A549 (cell line): ENCODE measurements around the gene CELF1. TPM values are rescaled to one million over a fixed set of nuclear protein-coding genes. Genes with fewer than 3 reads are reported as not detected.

Source experiments
- ATAC-seq, 2 experiments: fragments of 200-7000 bp in 1 of 2; fragments of >200 bp in 1 of 2; cut with Nextera tagmentation in 1 of 2; cut with Tn5 transposase in 1 of 2; 3 replicates each; pipeline versions ENCODE4 v1.8.0 to v1.9.1; 2018 to 2020; ENCODE audit warnings: mild to moderate bottlenecking in 1 of 2, moderate library complexity in 1 of 2
- CTCF ChIA-PET: fragments of 300-600 bp; sonication (Branson Sonifier 250); formaldehyde crosslinking; extraction: SDS; loops from one replicate; lab custom pipeline; 2021; ENCODE audit warnings: antibody characterized with exemption, inconsistent platforms; lab: Yijun Ruan, JAX
- POLR2A ChIA-PET: fragments of 350-600 bp; formaldehyde crosslinking; extraction: SDS; loops from one replicate; lab custom pipeline; 2021; ENCODE audit warnings: antibody characterized with exemption, inconsistent platforms; lab: Yijun Ruan, JAX
- DNase-seq, 2 experiments: peaks; one replicate each; pipeline versions ENCODE4 v3.0.0 to v3.0.0-alpha.2; 2011 to 2016; ENCODE audit warnings: low read depth in 1 of 2, low spot score in 1 of 2
- FAIRE-seq: peaks from 2 replicates; lab custom pipeline; 2011; peaks lifted over from hg19 to GRCh38; lab: Jason Lieb, UNC
- H3K27ac ChIP-seq, 2 experiments: fragments of >200 bp; sonication (Bioruptor Twin); formaldehyde crosslinking; 3 replicates each; pipeline ENCODE4 v1.5.1; 2016 to 2017
- H3K4me1 ChIP-seq: fragments of >200 bp; sonication (Bioruptor Twin); formaldehyde crosslinking; 3 replicates; pipeline ENCODE4 v1.6.1; 2016
- H3K4me2 ChIP-seq: fragments of >200 bp; sonication (Bioruptor Twin); formaldehyde crosslinking; 3 replicates; pipeline ENCODE4 v1.6.1; 2016
- H3K4me3 ChIP-seq: fragments of >200 bp; sonication (Bioruptor Twin); formaldehyde crosslinking; 3 replicates; pipeline ENCODE4 v1.5.1; 2016
- H3K9me3 ChIP-seq: fragments of >200 bp; sonication (Bioruptor Twin); formaldehyde crosslinking; 3 replicates; pipeline ENCODE4 v1.6.1; 2016
- BHLHE40 ChIP-seq: IDR thresholded peaks from 2 replicates; pipeline ENCODE4 v1.6.1; 2012; ENCODE audit warnings: low read depth, low read length, inconsistent platforms
- CBX8 ChIP-seq: fragments of 200-600 bp; sonication (generic); IDR thresholded peaks from 2 replicates; pipeline ENCODE4 v1.6.1; 2016
- EHF ChIP-seq: fragments of 250-450 bp; sonication (Bioruptor Pico); IDR thresholded peaks from 2 replicates; pipeline ENCODE4 v1.5.0; 2020; ENCODE audit warnings: mild to moderate bottlenecking
- ESRRA ChIP-seq: fragments of 150-350 bp; IDR thresholded peaks from 2 replicates; pipeline ENCODE4 v1.6.1; 2014; ENCODE audit warnings: mild to moderate bottlenecking, low read length, borderline replicate concordance
- FOSB ChIP-seq: fragments of 250-450 bp; sonication (Bioruptor Pico); IDR thresholded peaks from 2 replicates; pipeline ENCODE4 v1.5.0; 2020; ENCODE audit warnings: mild to moderate bottlenecking, moderate library complexity
- GATA3 ChIP-seq: IDR thresholded peaks from 2 replicates; pipeline ENCODE4 v1.6.1; 2012; ENCODE audit warnings: borderline replicate concordance
- HEYL ChIP-seq: fragments of 250-450 bp; sonication (Bioruptor Pico); IDR thresholded peaks from 2 replicates; pipeline ENCODE4 v1.8.0; 2021; ENCODE audit warnings: mild to moderate bottlenecking, moderate library complexity
- HOXA7 ChIP-seq: fragments of 250-450 bp; sonication (Bioruptor Pico); IDR thresholded peaks from 2 replicates; pipeline ENCODE4 v1.5.0; 2020; ENCODE audit warnings: mild to moderate bottlenecking, moderate library complexity
- HOXB13 ChIP-seq: fragments of 250-450 bp; sonication (Bioruptor Pico); IDR thresholded peaks from 2 replicates; pipeline ENCODE4 v1.5.0; 2020; ENCODE audit warnings: low read depth, mild to moderate bottlenecking, moderate library complexity
- JUN ChIP-seq, 2 experiments: fragments of >200 bp; sonication (Bioruptor Twin); formaldehyde crosslinking; IDR thresholded peaks; 2 replicates in 1 of 2; 3 replicates in 1 of 2; pipeline ENCODE4 v1.6.1; 2016 to 2017
- JUNB ChIP-seq: fragments of >200 bp; sonication (Bioruptor Twin); formaldehyde crosslinking; IDR thresholded peaks from 2 replicates; pipeline ENCODE4 v1.6.1; 2016
- KDM5A ChIP-seq: fragments of 200-600 bp; sonication (generic); IDR thresholded peaks from 2 replicates; pipeline ENCODE4 v1.6.1; 2016; ENCODE audit warnings: antibody characterized with exemption, mild to moderate bottlenecking
- MAFK ChIP-seq: fragments of 450-650 bp; IDR thresholded peaks from 2 replicates; pipeline ENCODE4 v1.6.1; 2014; ENCODE audit not compliant: partially characterized antibody
- MAZ ChIP-seq: fragments of 150-350 bp; IDR thresholded peaks from 2 replicates; pipeline ENCODE4 v1.6.1; 2014; ENCODE audit warnings: antibody characterized with exemption, low read depth, low read length, borderline replicate concordance
- POLR2AphosphoS2 ChIP-seq: conservative IDR thresholded peaks from 2 replicates; pipeline ENCODE4 v1.6.1; 2012; ENCODE audit warnings: low read length, improper control_type of control experiment, inconsistent platforms
- RARB ChIP-seq: fragments of 250-450 bp; sonication (Bioruptor Pico); IDR thresholded peaks from 2 replicates; pipeline ENCODE4 v1.8.0; 2021; ENCODE audit warnings: mild to moderate bottlenecking, moderate library complexity
- SREBF2 ChIP-seq: fragments of 450-650 bp; IDR thresholded peaks from 2 replicates; pipeline ENCODE4 v1.6.1; 2014; ENCODE audit warnings: mild to moderate bottlenecking, moderate library complexity
- TP53 ChIP-seq: fragments of 250-450 bp; sonication (Bioruptor Pico); IDR thresholded peaks from 2 replicates; pipeline ENCODE4 v1.5.0; 2021; ENCODE audit warnings: mild to moderate bottlenecking, moderate library complexity
- WGBS: methylation state at CpG from one replicate; pipeline ENCODE4 v1.1.6; 2017; ENCODE audit errors: missing lambda C conversion rate; 5-methylcytosine and 5-hydroxymethylcytosine counted together
- polyA plus RNA-seq, 4 experiments: library from polyadenylated mRNA; depleted of rRNA in 3 of 4; stranded (reverse); fragments of >200 nt; fragmentation: RNase III in 1 of 4; extraction: RNeasy Plus Mini Kit Qiagen cat#74134 plus additional on column Dnase treatment in 1 of 4; gene quantifications; 2 replicates in 3 of 4; 3 replicates in 1 of 4; pipeline ENCODE4 v1.2.3, GENCODE V29; 2011 to 2017
- TF ChIP-seq, protein P1 (sequence below): fragments of 250-450 bp; sonication (Bioruptor Pico); IDR thresholded peaks from 2 replicates; pipeline ENCODE4 v1.5.0; 2021; ENCODE audit warnings: mild to moderate bottlenecking, moderate library complexity, borderline replicate concordance
- TF ChIP-seq, protein P2 (sequence below): fragments of >200 bp; sonication (Bioruptor Twin); formaldehyde crosslinking; IDR thresholded peaks from 2 replicates; pipeline ENCODE4 v1.6.1; 2016
- TF ChIP-seq, protein P3 (sequence below): fragments of 250-450 bp; sonication (Bioruptor Pico); IDR thresholded peaks from 2 replicates; pipeline ENCODE4 v1.5.0; 2020; ENCODE audit warnings: low read depth, mild to moderate bottlenecking, moderate library complexity
- TF ChIP-seq, protein P4 (sequence below): fragments of 150-350 bp; IDR thresholded peaks from 2 replicates; pipeline ENCODE4 v1.6.1; 2014; ENCODE audit warnings: low read depth, mild to moderate bottlenecking, low read length
- TF ChIP-seq, protein P5 (sequence below): IDR thresholded peaks from 2 replicates; pipeline ENCODE4 v1.6.1; 2012

CELF1 gene
- polyA plus RNA-seq, 2 of the 4 experiments (the other 2 are of a cell fraction): 53.8 to 138 TPM

DNA sequence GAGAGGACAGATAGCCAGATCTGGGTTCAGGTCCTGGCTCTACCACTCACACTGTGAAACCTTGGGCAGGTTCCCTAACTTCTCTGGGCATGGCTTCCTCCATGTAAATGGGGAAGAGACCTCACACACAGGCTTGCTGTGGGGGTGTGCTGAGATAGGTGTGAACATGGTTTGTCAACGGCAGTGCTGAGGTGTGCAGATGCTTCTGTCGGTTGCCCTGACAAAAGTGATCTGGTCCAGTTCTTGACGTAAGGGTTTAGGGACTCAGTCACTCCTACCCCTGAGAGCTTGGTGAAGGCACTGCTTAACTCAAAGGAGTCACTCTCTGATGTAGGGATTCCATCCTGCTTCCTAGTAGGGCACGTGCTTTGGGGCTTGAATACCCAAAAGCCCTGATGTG lies 39.3 kb upstream of the CELF1 start (continued):
- TF ChIP-seq, protein P1, sequence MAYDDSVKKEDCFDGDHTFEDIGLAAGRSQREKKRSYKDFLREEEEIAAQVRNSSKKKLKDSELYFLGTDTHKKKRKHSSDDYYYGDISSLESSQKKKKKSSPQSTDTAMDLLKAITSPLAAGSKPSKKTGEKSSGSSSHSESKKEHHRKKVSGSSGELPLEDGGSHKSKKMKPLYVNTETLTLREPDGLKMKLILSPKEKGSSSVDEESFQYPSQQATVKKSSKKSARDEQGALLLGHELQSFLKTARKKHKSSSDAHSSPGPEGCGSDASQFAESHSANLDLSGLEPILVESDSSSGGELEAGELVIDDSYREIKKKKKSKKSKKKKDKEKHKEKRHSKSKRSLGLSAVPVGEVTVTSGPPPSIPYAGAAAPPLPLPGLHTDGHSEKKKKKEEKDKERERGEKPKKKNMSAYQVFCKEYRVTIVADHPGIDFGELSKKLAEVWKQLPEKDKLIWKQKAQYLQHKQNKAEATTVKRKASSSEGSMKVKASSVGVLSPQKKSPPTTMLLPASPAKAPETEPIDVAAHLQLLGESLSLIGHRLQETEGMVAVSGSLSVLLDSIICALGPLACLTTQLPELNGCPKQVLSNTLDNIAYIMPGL (CRISPR knock-in tag): no peak
- TF ChIP-seq JUNB (no peak), CBX8 (no peak), HEYL (CRISPR knock-in tag) (no peak)
- TF ChIP-seq, protein P2, sequence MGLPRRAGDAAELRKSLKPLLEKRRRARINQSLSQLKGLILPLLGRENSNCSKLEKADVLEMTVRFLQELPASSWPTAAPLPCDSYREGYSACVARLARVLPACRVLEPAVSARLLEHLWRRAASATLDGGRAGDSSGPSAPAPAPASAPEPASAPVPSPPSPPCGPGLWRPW: no peak
- TF ChIP-seq, all 56 proteins: peak for 0

DNA sequence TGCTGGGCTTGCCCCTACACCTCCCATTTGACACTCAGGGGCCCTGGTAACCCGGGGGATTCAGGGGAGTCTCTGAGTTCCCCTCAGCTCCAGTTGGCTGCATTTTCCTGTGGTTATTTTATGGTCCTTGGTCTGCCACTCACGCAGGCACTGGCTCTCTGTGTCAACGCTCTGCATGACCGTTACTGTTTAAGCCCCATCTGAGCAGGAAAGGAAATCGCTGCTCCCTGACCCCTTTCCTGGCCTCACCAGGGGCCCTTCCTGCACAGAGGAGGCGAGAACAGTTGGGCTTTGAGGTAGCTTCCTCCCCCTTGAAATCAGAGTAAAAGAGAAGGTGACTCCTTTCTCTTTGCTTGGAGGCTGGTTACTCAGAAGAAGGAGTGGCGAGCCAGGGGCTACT lies 38.8 kb upstream of the CELF1 start:
- 70% methylated on average over 7 of the region's 7 CpGs for WGBS
- TF ChIP-seq TP53 (CRISPR knock-in tag): no peak
- TF ChIP-seq RARB (CRISPR knock-in tag): no peak
- no peak for TF ChIP-seq EHF (CRISPR knock-in tag)
- TF ChIP-seq FOSB (CRISPR knock-in tag): no peak
- Histone ChIP-seq H3K4me3 (no peak overlapping the region), H3K4me1 (peaks cover 8% of the 10 kb centered on the region; the same call in 1 of the 3 replicates), H3K4me2 (no peak overlapping the region), H3K27ac (no peak overlapping the region), H3K9me3 (no peaks in the 10 kb centered on the region)
- CTCF ChIA-PET: interaction anchor here (0.6 to 1.1 kb wide), 2 partner anchors 113 to 139 kb away, joined by 3 to 4 read pairs; no protein-coding TSS in a partner anchor
- no peak for FAIRE-seq
- no peak for DNase-seq
- no peak for ATAC-seq
- POLR2A ChIA-PET: interaction anchor here (0.5 kb wide), 1 partner anchor 36 kb away, joined by 3 read pairs; no protein-coding TSS in a partner anchor

DNA sequence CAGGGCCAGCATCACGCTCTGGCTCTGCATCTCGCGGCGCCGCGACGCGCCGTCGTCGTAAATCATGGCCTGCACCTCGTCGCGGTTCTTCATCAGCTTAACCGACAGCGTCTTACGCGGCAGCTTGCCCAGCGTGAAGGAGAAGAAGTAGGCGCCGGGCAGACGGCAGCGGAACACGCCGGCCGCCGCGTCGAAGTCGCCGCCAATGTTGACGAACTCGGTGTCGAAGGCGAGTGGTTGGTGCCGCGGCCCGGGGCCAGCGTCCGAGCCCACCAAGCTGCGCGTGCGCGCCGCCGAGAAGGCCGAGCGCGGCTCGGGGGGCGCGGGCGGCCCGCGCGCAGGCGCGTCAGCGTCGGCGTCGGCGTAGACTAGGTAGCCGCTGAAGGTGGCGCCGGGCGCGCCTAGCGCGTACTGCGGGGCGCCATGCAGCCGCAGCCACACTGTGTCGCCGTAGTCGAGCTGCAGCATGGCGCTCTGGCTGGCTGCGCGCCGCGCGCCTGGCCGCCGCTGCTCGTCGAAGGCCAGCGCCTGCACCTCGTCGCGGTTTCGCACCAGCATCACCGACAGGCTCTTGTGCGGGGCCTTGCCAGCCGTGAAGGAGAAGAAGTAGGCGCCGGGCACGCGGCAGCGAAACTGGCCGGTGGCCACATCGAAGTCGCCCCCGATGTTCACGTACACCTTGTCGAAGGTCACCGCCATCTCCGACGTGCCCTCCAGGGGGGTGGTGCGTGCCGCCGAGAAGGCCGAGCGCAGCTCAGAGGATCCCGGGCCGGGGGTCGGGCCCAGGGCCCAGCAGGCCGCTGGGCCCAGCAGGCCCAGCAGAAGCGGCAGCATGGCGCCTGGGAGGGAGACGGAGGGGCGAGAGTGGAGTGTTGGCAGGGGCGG lies 37.3 kb upstream of the CELF1 start:
- FAIRE-seq: no peak

DNA sequence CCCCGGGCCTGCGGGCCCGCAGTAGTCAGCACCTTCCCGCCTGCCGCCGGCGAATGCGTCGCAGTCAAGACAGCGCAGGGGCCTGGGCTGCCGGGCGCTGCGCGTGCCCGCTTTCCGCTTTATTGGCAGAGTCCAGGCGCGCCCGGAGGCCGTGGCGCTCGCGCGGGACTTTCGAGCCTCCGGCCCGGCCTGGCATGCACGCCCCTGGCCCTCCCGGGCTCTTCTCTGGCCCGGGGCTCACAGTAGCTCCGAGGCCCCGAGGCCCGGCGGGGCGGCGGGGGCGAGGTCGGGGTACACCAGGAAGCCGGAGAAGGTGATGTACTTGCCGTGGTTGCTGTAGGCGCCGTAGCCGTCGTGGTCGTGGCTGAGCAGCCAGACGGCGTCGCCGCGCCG lies 36.6 kb upstream of the CELF1 start:
- Histone ChIP-seq H3K4me3 (no peak overlapping the region), H3K4me1 (peaks cover 8% of the 10 kb centered on the region; the same call in 1 of the 3 replicates), H3K9me3 (no peaks in the 10 kb centered on the region), H3K4me2 (no peak overlapping the region), H3K27ac (no peak overlapping the region)
- ChIA-PET POLR2A (no interaction called here), CTCF (no interaction called here)
- ATAC-seq (no peak), FAIRE-seq (no peak), DNase-seq (no peak)
- 96% methylated on average over 35 of the region's 51 CpGs for WGBS
- no peak for TF ChIP-seq HOXA7 (CRISPR knock-in tag)
- no peak for TF ChIP-seq JUN (IDR thresholded peaks at IDR 0.05)
- TF ChIP-seq, protein P2: no peak
- TF ChIP-seq, protein P3, sequence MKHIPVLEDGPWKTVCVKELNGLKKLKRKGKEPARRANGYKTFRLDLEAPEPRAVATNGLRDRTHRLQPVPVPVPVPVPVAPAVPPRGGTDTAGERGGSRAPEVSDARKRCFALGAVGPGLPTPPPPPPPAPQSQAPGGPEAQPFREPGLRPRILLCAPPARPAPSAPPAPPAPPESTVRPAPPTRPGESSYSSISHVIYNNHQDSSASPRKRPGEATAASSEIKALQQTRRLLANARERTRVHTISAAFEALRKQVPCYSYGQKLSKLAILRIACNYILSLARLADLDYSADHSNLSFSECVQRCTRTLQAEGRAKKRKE: no peak
- TF ChIP-seq, protein P4, sequence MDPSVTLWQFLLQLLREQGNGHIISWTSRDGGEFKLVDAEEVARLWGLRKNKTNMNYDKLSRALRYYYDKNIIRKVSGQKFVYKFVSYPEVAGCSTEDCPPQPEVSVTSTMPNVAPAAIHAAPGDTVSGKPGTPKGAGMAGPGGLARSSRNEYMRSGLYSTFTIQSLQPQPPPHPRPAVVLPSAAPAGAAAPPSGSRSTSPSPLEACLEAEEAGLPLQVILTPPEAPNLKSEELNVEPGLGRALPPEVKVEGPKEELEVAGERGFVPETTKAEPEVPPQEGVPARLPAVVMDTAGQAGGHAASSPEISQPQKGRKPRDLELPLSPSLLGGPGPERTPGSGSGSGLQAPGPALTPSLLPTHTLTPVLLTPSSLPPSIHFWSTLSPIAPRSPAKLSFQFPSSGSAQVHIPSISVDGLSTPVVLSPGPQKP: no peak
- no peak for TF ChIP-seq SREBF2
- no peak for TF ChIP-seq MAZ
- no peak for TF ChIP-seq POLR2AphosphoS2
- no peak for TF ChIP-seq GATA3
- no peak for TF ChIP-seq HOXB13 (CRISPR knock-in tag)
- TF ChIP-seq BHLHE40: no peak
- no peak for TF ChIP-seq MAFK
- TF ChIP-seq ESRRA: no peak
- no peak for TF ChIP-seq KDM5A

More for the DNA sequence above, 37.3 kb upstream of the CELF1 start:
- ChIA-PET CTCF (no interaction called here), POLR2A (no interaction called here)
- Histone ChIP-seq H3K4me2 (no peak overlapping the region), H3K4me3 (no peak overlapping the region), H3K4me1 (peaks cover 8% of the 10 kb centered on the region; the same call in 1 of the 3 replicates), H3K27ac (no peak overlapping the region), H3K9me3 (no peaks in the 10 kb centered on the region)
- no peak for DNase-seq
- WGBS: 97% methylated on average over 106 of the region's 122 CpGs
- TF ChIP-seq, protein P1 (CRISPR knock-in tag): no peak
- TF ChIP-seq, protein P5, sequence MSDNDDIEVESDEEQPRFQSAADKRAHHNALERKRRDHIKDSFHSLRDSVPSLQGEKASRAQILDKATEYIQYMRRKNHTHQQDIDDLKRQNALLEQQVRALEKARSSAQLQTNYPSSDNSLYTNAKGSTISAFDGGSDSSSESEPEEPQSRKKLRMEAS: no peak
- no peak for ATAC-seq
